Mesenteric fat pad (tissue), 1 donor: ENCODE data around the gene LHFPL2. TPM values are rescaled to one million over a fixed set of nuclear protein-coding genes. Genes with fewer than 3 reads are reported as not detected.
"Not testable (repeated sequence)": the region's sequence is repeated elsewhere in the genome, so short reads cannot be mapped to it uniquely, and the experiment has no call there.

Experiments used
- DNase-seq: peaks from one replicate; pipeline ENCODE4 v3.0.0-alpha.2; 2020; ENCODE audit warnings: low spot score
- total RNA-seq: library from RNA; stranded (reverse); fragmentation: NEBNext Ultra II Directional; extraction: Animal tissue kit (Norgen Biotek cat#: 25700); gene quantifications from one replicate; pipeline ENCODE4 v1.2.1, GENCODE V29; 2021
- donor health status: DM: yes; HTN: yes; CAD: no.

The LHFPL2 gene
- total RNA-seq, 1 donor from 2014 or later, result 76.0 TPM

- no peak for DNase-seq
These were observed 19.0 kb upstream of the LHFPL2 start for GRCh38 chr5:78667461-78668103.

GRCh38 chr5:78666975-78667374 lies 18.4 kb upstream of the LHFPL2 start:
- not testable (repeated sequence) for DNase-seq

GRCh38 chr5:78666041-78666444 lies 17.5 kb upstream of the LHFPL2 start:
- DNase-seq, result no peak

GRCh38 chr5:78665534-78665933 lies 17.0 kb upstream of the LHFPL2 start:
- DNase-seq, result no peak

GRCh38 chr5:78662323-78662722 lies 13.8 kb upstream of the LHFPL2 start:
- no peak for DNase-seq

- DNase-seq, result no peak
These were observed 13.1 kb upstream of the LHFPL2 start for GRCh38 chr5:78661691-78662090.

- no peak for DNase-seq
These were observed 12.5 kb upstream of the LHFPL2 start for GRCh38 chr5:78661044-78661443.

GRCh38 chr5:78660401-78660800 lies 11.8 kb upstream of the LHFPL2 start:
- DNase-seq, result no peak

- no peak for DNase-seq
These were observed 11.1 kb upstream of the LHFPL2 start for GRCh38 chr5:78659714-78660113.

- DNase-seq, result no peak
These were observed 10.5 kb upstream of the LHFPL2 start for GRCh38 chr5:78659114-78659513.

GRCh38 chr5:78657201-78657600 lies 8.6 kb upstream of the LHFPL2 start:
- no peak for DNase-seq

- DNase-seq, result no peak
These were observed 7.2 kb upstream of the LHFPL2 start for GRCh38 chr5:78655746-78656290.

- no peak for DNase-seq
These were observed 5.8 kb upstream of the LHFPL2 start for GRCh38 chr5:78654386-78654785.

GRCh38 chr5:78653681-78654366 lies 5.3 kb upstream of the LHFPL2 start:
- DNase-seq, result no peak

- no peak for DNase-seq
These were observed 4.5 kb upstream of the LHFPL2 start for GRCh38 chr5:78653031-78653430.

GRCh38 chr5:78651468-78651867 lies 2.9 kb upstream of the LHFPL2 start:
- DNase-seq, result no peak

- DNase-seq, result no peak
These were observed 2.0 kb upstream of the LHFPL2 start for GRCh38 chr5:78650531-78650930.

- DNase-seq, result no peak
These were observed 1.4 kb upstream of the LHFPL2 start for GRCh38 chr5:78649861-78650496.

GRCh38 chr5:78649211-78649695 lies 681 bp upstream of the LHFPL2 start:
- no peak for DNase-seq

GRCh38 chr5:78647838-78648358 lies 674 bp downstream of the LHFPL2 start:
- peak; percentile 91 for DNase-seq

- DNase-seq, result no peak
These were observed 1.2 kb downstream of the LHFPL2 start for GRCh38 chr5:78647351-78647818.
